HepG2 (cell line): ENCODE data around the gene LDLRAD4.

Source experiments
- AFF4 ChIP-seq: sonication (generic); formaldehyde crosslinking; IDR thresholded peaks from 2 replicates; pipeline ENCODE4 v1.4.0; 2020; ENCODE audit warnings: missing genetic modification reagents
- CBFB ChIP-seq: sonication (generic); formaldehyde crosslinking; IDR thresholded peaks from 2 replicates; pipeline ENCODE4 v1.4.0; 2020; ENCODE audit warnings: missing genetic modification reagents
- CTCF ChIP-seq: sonication (generic); formaldehyde crosslinking; IDR thresholded peaks from 2 replicates; pipeline ENCODE4 v1.5.0; 2020; ENCODE audit warnings: mild to moderate bottlenecking, missing genetic modification reagents, moderate library complexity
- ETS1 ChIP-seq: sonication (generic); formaldehyde crosslinking; IDR thresholded peaks from 2 replicates; pipeline ENCODE4 v1.4.0; 2020; ENCODE audit warnings: missing genetic modification reagents
- MAZ ChIP-seq, 2 experiments: sonication (generic) in 1 of 2; formaldehyde crosslinking in 1 of 2; IDR thresholded peaks; 2 replicates each; pipeline versions ENCODE4 v1.5.0 to v1.6.1; 2012 to 2020; ENCODE audit warnings: low read depth in 2 of 2, mild to moderate bottlenecking in 2 of 2, borderline replicate concordance in 1 of 2, improper control_type of control experiment in 1 of 2, low read length in 1 of 2, missing genetic modification reagents in 1 of 2, moderate library complexity in 1 of 2
- MXI1 ChIP-seq: IDR thresholded peaks from 3 replicates; pipeline ENCODE4 v1.6.1; 2012; ENCODE audit warnings: low read depth, low read length, inconsistent platforms, borderline replicate concordance
- SIN3A ChIP-seq: IDR thresholded peaks from 2 replicates; pipeline ENCODE4 v1.6.1; 2011; ENCODE audit warnings: low read depth, mild to moderate bottlenecking, control low read depth, low read length, borderline replicate concordance
- TAF1 ChIP-seq: sonication (generic); formaldehyde crosslinking; IDR thresholded peaks from 2 replicates; pipeline ENCODE4 v1.4.0; 2020; ENCODE audit warnings: missing genetic modification reagents
- ZNF121 ChIP-seq: sonication (generic); formaldehyde crosslinking; IDR thresholded peaks from 2 replicates; pipeline ENCODE4 v1.5.0; 2020; ENCODE audit warnings: mild to moderate bottlenecking, missing genetic modification reagents

- TF ChIP-seq ZNF121 (no peak), AFF4 (CRISPR knock-in tag) (no peak), TAF1 (CRISPR knock-in tag) (no peak), CTCF (CRISPR knock-in tag) (no peak), SIN3A (no peak), CBFB (CRISPR knock-in tag) (no peak), MXI1 (no peak), ETS1 (CRISPR knock-in tag) (no peak), MAZ (IDR thresholded peaks at IDR 0.05; ENCODE audit: borderline replicate concordance, low read depth, low read length) (no peak), MAZ (CRISPR knock-in tag; IDR thresholded peaks at IDR 0.05; ENCODE audit: low read depth) (no peak)
Measured at GRCh38 chr18:13433685-13434084, 215.1 kb downstream of the LDLRAD4 start.
